Right atrium auricular region (tissue), 2 donors: ENCODE data around the gene TCF7L2. TPM values are rescaled to one million over a fixed set of nuclear protein-coding genes. Genes with fewer than 3 reads are reported as not detected.

Experiments used
- DNase-seq: peaks from one replicate; pipeline ENCODE4 v3.0.0-alpha.2; 2019; ENCODE audit warnings: low spot score
- H3K27ac ChIP-seq, 2 donors: fragments of 200-600 bp; sonication (generic); 1 replicate in 1 of 2; 2 replicates in 1 of 2; pipeline ENCODE4 v1.5.1; 2016 to 2019
- H3K27me3 ChIP-seq, 2 donors: fragments of 200-600 bp; sonication (generic); one replicate each; pipeline versions ENCODE4 v1.5.1 to v1.6.0; 2017 to 2019
- H3K36me3 ChIP-seq: fragments of 200-600 bp; sonication (generic); one replicate; pipeline ENCODE4 v1.5.1; 2016
- H3K4me1 ChIP-seq, 2 donors: fragments of 200-600 bp; sonication (generic); one replicate each; pipeline versions ENCODE4 v1.5.1 to v1.6.0; 2017 to 2019
- H3K4me3 ChIP-seq, 2 donors: fragments of 200-600 bp; sonication (generic); 1 replicate in 1 of 2; 2 replicates in 1 of 2; pipeline ENCODE4 v1.5.1; 2017 to 2019; ENCODE audit warnings: mild to moderate bottlenecking in 1 of 2, moderate library complexity in 1 of 2
- H3K9me3 ChIP-seq, 2 donors: fragments of 200-600 bp; sonication (generic); one replicate each; pipeline ENCODE4 v1.5.1; 2019
- total RNA-seq, 2 donors: library from RNA; depleted of rRNA; stranded (reverse); fragments of >200 nt; gene quantifications; one replicate each; pipeline ENCODE4 v1.1.0, GENCODE V29; 2016
- TF ChIP-seq, protein P1 (sequence below), 2 donors: fragments of 200-600 bp; sonication (generic); IDR thresholded peaks; one replicate each; pipeline ENCODE4 v1.5.1; 2019; ENCODE audit warnings: antibody characterized with exemption in 2 of 2

TCF7L2 gene
- total RNA-seq, 2 donors from 2014 or later, result 8.5 to 11.3 TPM

DNA sequence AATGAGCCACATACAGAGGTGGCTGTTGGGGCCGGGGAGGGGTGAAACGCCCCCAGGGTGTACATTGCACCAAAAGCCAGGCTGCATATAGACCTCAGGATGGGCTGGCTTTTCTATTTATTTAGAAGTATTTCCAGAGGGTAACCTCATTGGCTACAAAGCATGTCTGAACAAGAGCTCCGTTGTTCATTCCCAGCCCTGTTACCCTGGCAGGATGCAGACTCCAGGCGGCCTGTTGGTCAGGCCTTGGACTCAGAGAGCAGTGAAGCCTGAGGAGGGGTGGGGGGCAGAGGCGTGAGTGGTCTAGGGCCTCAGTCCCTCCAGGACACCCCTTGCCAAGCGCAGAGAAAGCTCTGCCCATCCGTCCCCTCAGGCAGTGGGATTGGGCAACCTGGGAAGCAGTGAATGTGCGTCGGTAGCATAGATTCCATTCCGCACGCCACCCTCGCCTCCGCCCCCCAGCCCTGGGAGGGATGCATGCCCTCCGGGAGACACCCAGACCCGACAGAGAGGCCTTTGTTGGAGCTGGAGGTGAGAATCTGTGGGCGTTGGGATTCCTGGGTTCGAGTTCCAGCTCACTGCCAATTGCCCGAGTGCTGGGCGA, 41.9 kb downstream of the TCF7L2 start:
- H3K4me3 ChIP-seq, result no peak overlapping the region
- H3K9me3 ChIP-seq, result no peaks in the 10 kb centered on the region
- H3K27me3 ChIP-seq, result no peaks in the 10 kb centered on the region
- no peak overlapping the region for H3K27ac ChIP-seq
- no peak for DNase-seq
- H3K36me3 ChIP-seq, result no peaks in the 10 kb centered on the region
- TF ChIP-seq, protein P1, sequence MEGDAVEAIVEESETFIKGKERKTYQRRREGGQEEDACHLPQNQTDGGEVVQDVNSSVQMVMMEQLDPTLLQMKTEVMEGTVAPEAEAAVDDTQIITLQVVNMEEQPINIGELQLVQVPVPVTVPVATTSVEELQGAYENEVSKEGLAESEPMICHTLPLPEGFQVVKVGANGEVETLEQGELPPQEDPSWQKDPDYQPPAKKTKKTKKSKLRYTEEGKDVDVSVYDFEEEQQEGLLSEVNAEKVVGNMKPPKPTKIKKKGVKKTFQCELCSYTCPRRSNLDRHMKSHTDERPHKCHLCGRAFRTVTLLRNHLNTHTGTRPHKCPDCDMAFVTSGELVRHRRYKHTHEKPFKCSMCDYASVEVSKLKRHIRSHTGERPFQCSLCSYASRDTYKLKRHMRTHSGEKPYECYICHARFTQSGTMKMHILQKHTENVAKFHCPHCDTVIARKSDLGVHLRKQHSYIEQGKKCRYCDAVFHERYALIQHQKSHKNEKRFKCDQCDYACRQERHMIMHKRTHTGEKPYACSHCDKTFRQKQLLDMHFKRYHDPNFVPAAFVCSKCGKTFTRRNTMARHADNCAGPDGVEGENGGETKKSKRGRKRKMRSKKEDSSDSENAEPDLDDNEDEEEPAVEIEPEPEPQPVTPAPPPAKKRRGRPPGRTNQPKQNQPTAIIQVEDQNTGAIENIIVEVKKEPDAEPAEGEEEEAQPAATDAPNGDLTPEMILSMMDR (IDR thresholded peaks at IDR 0.05), result no peak
- H3K4me1 ChIP-seq, result peaks cover 0 to 10% of the 10 kb centered on the region in 2 donors

DNA sequence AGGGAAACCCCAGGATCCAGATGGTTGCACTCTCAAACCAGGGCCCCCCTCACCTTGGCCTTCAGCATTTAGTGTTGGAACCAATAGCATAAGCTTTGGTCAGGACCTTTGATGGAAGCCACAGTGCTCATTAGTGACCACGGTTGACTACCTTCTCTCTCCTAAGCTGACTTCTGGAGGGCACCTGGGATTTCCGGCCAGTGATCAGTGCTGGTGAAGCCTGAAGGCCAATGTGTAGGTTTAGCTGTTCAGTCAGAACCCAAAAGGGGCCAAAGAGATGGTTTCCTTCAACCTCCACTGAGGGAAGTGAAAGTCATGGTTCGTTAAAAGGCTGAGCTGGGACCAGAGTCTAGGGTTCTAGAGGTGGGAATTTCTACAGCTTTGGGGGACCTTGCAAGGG, 46.4 kb downstream of the TCF7L2 start:
- H3K4me3 ChIP-seq, result no peak overlapping the region
- no peak for DNase-seq
- H3K27ac ChIP-seq, result no peak overlapping the region
- peaks cover 0 to 28% of the 10 kb centered on the region in 2 donors for H3K4me1 ChIP-seq
- TF ChIP-seq, protein P1 (IDR thresholded peaks at IDR 0.05), result no peak
- H3K36me3 ChIP-seq, result no peaks in the 10 kb centered on the region
- H3K9me3 ChIP-seq, result no peaks in the 10 kb centered on the region
- H3K27me3 ChIP-seq, result no peaks in the 10 kb centered on the region

DNA sequence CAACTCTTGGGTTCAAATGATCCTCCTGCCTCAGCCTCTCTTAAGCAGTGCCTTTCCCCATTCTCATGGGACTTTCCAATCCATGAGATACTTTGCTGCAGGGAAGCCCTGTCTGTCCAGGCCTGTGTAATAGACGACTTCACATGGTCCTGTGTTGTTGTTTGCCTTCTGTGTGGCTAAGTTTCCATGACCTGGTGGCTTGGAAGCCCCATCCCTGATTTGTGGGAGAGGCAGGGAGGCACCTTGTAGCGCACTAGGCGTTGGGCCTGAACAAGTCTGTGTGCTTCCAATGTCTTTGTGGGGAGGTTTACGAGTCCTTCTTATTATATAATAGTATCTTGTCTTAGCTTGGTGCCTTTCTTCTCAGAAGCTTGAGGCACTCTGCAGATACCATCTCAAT, 49.1 kb downstream of the TCF7L2 start:
- Histone ChIP-seq H3K36me3 (no peaks in the 10 kb centered on the region), H3K4me1 (peaks cover 2 to 47% of the 10 kb centered on the region in 2 donors), H3K9me3 (no peaks in the 10 kb centered on the region), H3K4me3 (no peak overlapping the region), H3K27ac (no peak overlapping the region), H3K27me3 (no peaks in the 10 kb centered on the region)
- TF ChIP-seq, protein P1 (IDR thresholded peaks at IDR 0.05), result no peak
- DNase-seq, result no peak

DNA sequence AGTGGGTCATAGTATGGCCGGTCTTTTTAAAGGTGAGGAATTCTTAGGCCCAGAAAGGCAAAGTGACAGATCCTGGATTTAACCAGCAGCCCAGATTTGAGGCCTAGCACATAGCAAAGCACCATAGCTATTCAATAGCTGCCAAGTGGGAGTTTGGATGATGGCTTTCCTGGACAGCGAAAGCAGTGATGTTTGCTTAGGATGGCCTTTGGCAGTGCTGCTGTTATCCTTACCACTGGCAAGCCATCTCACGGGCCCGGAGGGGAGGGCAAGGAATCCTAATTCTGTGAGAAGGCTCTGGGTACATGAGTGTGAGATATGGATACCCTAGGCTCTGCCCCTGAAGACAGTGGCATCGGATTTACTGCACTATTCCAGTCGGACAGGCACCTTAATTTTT, 50.4 kb downstream of the TCF7L2 start:
- H3K4me3 ChIP-seq, result no peak overlapping the region
- H3K27ac ChIP-seq, result peak overlapping the region in 1 of 2 donors; percentile 60
- TF ChIP-seq, protein P1 (IDR thresholded peaks at IDR 0.05), result no peak
- peaks cover 2 to 48% of the 10 kb centered on the region in 2 donors for H3K4me1 ChIP-seq
- no peak for DNase-seq
- no peaks in the 10 kb centered on the region for H3K36me3 ChIP-seq
- no peaks in the 10 kb centered on the region for H3K9me3 ChIP-seq
- H3K27me3 ChIP-seq, result no peaks in the 10 kb centered on the region

GRCh38 chr10:113000876-113001598, 51.0 kb downstream of the TCF7L2 start:
- TF ChIP-seq, protein P1 (IDR thresholded peaks at IDR 0.05), result no peak
- DNase-seq, result no peak
- H3K27ac ChIP-seq, result peak overlapping the region in 1 of 2 donors; percentile 60
- H3K9me3 ChIP-seq, result no peaks in the 10 kb centered on the region
- no peak overlapping the region for H3K4me3 ChIP-seq
- H3K36me3 ChIP-seq, result no peaks in the 10 kb centered on the region
- peaks cover 2 to 49% of the 10 kb centered on the region in 2 donors for H3K4me1 ChIP-seq
- H3K27me3 ChIP-seq, result no peaks in the 10 kb centered on the region
